GM19452 (cell line): Measurements from ENCODE around the gene IGFBP5.

ENCODE experiments used
- ATAC-seq: cut with Tn5 transposase; IDR thresholded peaks from one replicate; pipeline ENCODE4 v1.9.1; 2021; ENCODE audit not compliant: unreplicated experiment

IGFBP5 gene

GRCh38 chr2:216695401-216695821 lies at the start of gene IGFBP5:
Gene IGFBP5, minus strand, starts transcription at chr2:216695549. Its CDS starts 774 bp downstream, at chr2:216694775.
- no peak for ATAC-seq

- no peak for ATAC-seq
Observed at GRCh38 chr2:216743781-216744180, 48.4 kb upstream of the IGFBP5 start.

- ATAC-seq, result no peak
Observed at GRCh38 chr2:216742411-216742810, 47.1 kb upstream of the IGFBP5 start.

- no peak for ATAC-seq
Observed at GRCh38 chr2:216741223-216741593, 45.9 kb upstream of the IGFBP5 start.

GRCh38 chr2:216740557-216741222 lies 45.3 kb upstream of the IGFBP5 start:
- no peak for ATAC-seq

GRCh38 chr2:216739035-216739434 lies 43.7 kb upstream of the IGFBP5 start:
- no peak for ATAC-seq

- no peak for ATAC-seq
Observed at GRCh38 chr2:216737676-216738075, 42.3 kb upstream of the IGFBP5 start.

GRCh38 chr2:216736326-216736725 lies 41.0 kb upstream of the IGFBP5 start:
- no peak for ATAC-seq

- ATAC-seq, result no peak
Observed at GRCh38 chr2:216735668-216736067, 40.3 kb upstream of the IGFBP5 start.

- no peak for ATAC-seq
Observed at GRCh38 chr2:216735086-216735485, 39.7 kb upstream of the IGFBP5 start.

- no peak for ATAC-seq
Observed at GRCh38 chr2:216733046-216733445, 37.7 kb upstream of the IGFBP5 start.

- no peak for ATAC-seq
Observed at GRCh38 chr2:216732334-216732733, 37.0 kb upstream of the IGFBP5 start.

- no peak for ATAC-seq
Observed at GRCh38 chr2:216731465-216731864, 36.1 kb upstream of the IGFBP5 start.

- ATAC-seq, result no peak
Observed at GRCh38 chr2:216730871-216731270, 35.5 kb upstream of the IGFBP5 start.

- ATAC-seq, result no peak
Observed at GRCh38 chr2:216727346-216728122, 32.2 kb upstream of the IGFBP5 start.

GRCh38 chr2:216724190-216724589 lies 28.8 kb upstream of the IGFBP5 start:
- ATAC-seq, result no peak

- no peak for ATAC-seq
Observed at GRCh38 chr2:216721141-216721540, 25.8 kb upstream of the IGFBP5 start.

GRCh38 chr2:216720722-216721121 lies 25.4 kb upstream of the IGFBP5 start:
- ATAC-seq, result no peak

GRCh38 chr2:216717907-216718615 lies 22.7 kb upstream of the IGFBP5 start:
- ATAC-seq, result no peak

GRCh38 chr2:216717491-216717901 lies 22.1 kb upstream of the IGFBP5 start:
- no peak for ATAC-seq

- no peak for ATAC-seq
Observed at GRCh38 chr2:216716109-216716508, 20.8 kb upstream of the IGFBP5 start.
